ENCODE data around the gene ZNF689.

Gene ZNF689

DNA sequence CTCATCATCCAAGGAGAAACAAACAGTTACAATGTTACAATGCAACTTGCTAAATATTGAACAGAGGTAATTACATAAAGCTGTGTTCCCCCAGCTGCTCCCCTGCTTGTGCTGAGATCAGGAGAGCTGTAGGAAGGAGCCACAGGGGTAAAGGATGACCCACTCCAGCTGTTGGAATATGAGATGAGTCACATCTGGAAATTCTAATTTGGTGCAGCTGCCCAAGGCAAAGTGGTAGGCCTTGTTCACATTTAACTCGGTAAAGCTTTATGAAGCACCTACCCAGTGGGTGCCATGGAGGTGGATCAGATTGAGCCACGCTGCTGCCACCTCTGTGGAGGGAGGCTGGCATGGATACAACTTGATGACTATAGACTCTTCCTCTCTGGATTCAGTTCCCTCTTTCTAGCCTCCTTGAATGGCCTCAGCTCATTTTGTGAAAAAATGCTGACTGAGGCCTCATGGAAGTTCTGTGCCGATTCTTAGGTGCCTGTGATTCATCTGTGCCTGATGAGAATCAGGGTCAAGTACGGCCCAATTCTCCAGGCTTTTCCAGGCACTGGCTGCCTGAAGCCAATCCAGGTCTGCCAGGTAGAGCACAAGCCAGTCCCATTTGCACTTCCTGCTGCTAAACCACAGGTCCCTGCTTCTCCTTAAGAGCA is 7.4 kb downstream of the ZNF689 start:
- Histone ChIP-seq H3K4me3 (ENCODE audit: low read depth, low read length) (no peak overlapping the region), H3K27ac (ENCODE audit: extremely low read depth, low read depth, low read length) (no peak overlapping the region), H3K9me3 (ENCODE audit: control insufficient read depth, insufficient read depth, low read depth, low read length) (no peaks in the 10 kb centered on the region), H3K4me1 (ENCODE audit: control insufficient read depth, insufficient read depth, low read length) (no peaks in the 10 kb centered on the region), H3K36me3 (ENCODE audit: control insufficient read depth in 2 of 2, insufficient read depth in 1 of 2, low read length in 2 of 2) (peaks cover 30 to 59% of the 10 kb centered on the region in 2 experiments)
- CTCF ChIA-PET = interaction anchor here (0.5 to 2.7 kb wide), 9 partner anchors 13 to 193 kb away, joined by 3 to 15 read pairs (median 6); partner anchors contain the start of gene DCTPP1
- POLR2A ChIA-PET = interaction anchor here (0.6 to 2.1 kb wide), 8 partner anchors 8 to 537 kb away, joined by 3 to 7 read pairs (median 4); partner anchors contain the start of genes ALDOA, ZNF688 and ZNF689
- TF ChIP-seq SALL2 (tag by site-specific recombination; IDR thresholded peaks at IDR 0.05; ENCODE audit: borderline replicate concordance) (no peak), ZNF37A (tag by site-specific recombination; IDR thresholded peaks at IDR 0.05) (no peak), ZBTB20 (tag by site-specific recombination; IDR thresholded peaks at IDR 0.05) (no peak), REPIN1 (tag by site-specific recombination; IDR thresholded peaks at IDR 0.05; ENCODE audit: low read depth) (no peak), ZNF274 (IDR thresholded peaks at IDR 0.05; ENCODE audit: low read length) (no peak), ZNF274 (tag by site-specific recombination; IDR thresholded peaks at IDR 0.05; ENCODE audit: borderline replicate concordance) (no peak), GLI4 (tag by site-specific recombination; IDR thresholded peaks at IDR 0.05) (no peak)
- TF ChIP-seq, protein P1, sequence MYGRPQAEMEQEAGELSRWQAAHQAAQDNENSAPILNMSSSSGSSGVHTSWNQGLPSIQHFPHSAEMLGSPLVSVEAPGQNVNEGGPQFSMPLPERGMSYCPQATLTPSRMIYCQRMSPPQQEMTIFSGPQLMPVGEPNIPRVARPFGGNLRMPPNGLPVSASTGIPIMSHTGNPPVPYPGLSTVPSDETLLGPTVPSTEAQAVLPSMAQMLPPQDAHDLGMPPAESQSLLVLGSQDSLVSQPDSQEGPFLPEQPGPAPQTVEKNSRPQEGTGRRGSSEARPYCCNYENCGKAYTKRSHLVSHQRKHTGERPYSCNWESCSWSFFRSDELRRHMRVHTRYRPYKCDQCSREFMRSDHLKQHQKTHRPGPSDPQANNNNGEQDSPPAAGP (tag by site-specific recombination; IDR thresholded peaks at IDR 0.05) = no peak
- TF ChIP-seq, protein P2, sequence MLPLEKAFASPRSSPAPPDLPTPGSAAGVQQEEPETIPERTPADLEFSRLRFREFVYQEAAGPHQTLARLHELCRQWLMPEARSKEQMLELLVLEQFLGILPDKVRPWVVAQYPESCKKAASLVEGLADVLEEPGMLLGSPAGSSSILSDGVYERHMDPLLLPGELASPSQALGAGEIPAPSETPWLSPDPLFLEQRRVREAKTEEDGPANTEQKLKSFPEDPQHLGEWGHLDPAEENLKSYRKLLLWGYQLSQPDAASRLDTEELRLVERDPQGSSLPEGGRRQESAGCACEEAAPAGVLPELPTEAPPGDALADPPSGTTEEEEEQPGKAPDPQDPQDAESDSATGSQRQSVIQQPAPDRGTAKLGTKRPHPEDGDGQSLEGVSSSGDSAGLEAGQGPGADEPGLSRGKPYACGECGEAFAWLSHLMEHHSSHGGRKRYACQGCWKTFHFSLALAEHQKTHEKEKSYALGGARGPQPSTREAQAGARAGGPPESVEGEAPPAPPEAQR (tag by site-specific recombination; IDR thresholded peaks at IDR 0.05) = no peak
- TF ChIP-seq, protein P3, sequence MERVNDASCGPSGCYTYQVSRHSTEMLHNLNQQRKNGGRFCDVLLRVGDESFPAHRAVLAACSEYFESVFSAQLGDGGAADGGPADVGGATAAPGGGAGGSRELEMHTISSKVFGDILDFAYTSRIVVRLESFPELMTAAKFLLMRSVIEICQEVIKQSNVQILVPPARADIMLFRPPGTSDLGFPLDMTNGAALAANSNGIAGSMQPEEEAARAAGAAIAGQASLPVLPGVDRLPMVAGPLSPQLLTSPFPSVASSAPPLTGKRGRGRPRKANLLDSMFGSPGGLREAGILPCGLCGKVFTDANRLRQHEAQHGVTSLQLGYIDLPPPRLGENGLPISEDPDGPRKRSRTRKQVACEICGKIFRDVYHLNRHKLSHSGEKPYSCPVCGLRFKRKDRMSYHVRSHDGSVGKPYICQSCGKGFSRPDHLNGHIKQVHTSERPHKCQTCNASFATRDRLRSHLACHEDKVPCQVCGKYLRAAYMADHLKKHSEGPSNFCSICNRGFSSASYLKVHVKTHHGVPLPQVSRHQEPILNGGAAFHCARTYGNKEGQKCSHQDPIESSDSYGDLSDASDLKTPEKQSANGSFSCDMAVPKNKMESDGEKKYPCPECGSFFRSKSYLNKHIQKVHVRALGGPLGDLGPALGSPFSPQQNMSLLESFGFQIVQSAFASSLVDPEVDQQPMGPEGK (tag by site-specific recombination; IDR thresholded peaks at IDR 0.05) = no peak

DNA sequence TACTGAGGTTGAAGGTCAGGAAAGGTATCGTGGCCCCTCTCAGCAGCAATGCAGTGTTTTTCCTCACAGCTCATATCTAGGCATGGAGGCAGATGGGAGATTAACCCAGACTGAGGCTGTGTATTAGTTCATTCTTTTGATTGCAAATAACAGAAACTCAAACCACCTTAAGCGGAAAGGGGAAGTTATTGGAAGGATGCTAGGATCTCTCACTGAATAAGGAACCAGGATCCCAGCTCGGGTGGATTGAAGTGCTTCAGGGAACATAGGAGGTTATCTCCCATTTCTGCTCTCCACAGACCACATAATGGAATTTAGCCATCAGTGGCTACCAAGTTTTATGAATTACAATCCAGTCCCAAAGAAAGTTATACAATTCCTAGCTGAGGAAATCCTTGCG is 8.2 kb downstream of the ZNF689 start:
- Histone ChIP-seq H3K36me3 (ENCODE audit: control insufficient read depth in 2 of 2, insufficient read depth in 1 of 2, low read length in 2 of 2) (peaks cover 22 to 52% of the 10 kb centered on the region in 2 experiments), H3K27ac (ENCODE audit: extremely low read depth, low read depth, low read length) (no peak overlapping the region), H3K4me1 (ENCODE audit: control insufficient read depth, insufficient read depth, low read length) (no peaks in the 10 kb centered on the region), H3K9me3 (ENCODE audit: control insufficient read depth, insufficient read depth, low read depth, low read length) (no peaks in the 10 kb centered on the region), H3K4me3 (ENCODE audit: low read depth, low read length) (no peak overlapping the region)
- POLR2A ChIA-PET = interaction anchor here (1.1 to 2.1 kb wide), 5 partner anchors 7 to 173 kb away, joined by 3 to 7 read pairs (median 5); partner anchors contain the start of genes ZNF688 and ZNF689
- CTCF ChIA-PET = interaction anchor here (0.5 to 2.7 kb wide), 8 partner anchors 14 to 192 kb away, joined by 3 to 15 read pairs (median 6); partner anchors contain the start of gene DCTPP1
- TF ChIP-seq HOXC10 (CRISPR knock-in tag; IDR thresholded peaks at IDR 0.05) = no peak
- TF ChIP-seq ZNF23 (tag by site-specific recombination; IDR thresholded peaks at IDR 0.05; ENCODE audit: borderline replicate concordance) = no peak
- TF ChIP-seq ZNF19 (tag by site-specific recombination; IDR thresholded peaks at IDR 0.05; ENCODE audit: low read depth) = no peak
- TF ChIP-seq ZBTB7A (tag by site-specific recombination; IDR thresholded peaks at IDR 0.05; ENCODE audit: low read depth) = no peak
- TF ChIP-seq ZNF214 (tag by site-specific recombination; IDR thresholded peaks at IDR 0.05; ENCODE audit: borderline replicate concordance) = no peak

DNA sequence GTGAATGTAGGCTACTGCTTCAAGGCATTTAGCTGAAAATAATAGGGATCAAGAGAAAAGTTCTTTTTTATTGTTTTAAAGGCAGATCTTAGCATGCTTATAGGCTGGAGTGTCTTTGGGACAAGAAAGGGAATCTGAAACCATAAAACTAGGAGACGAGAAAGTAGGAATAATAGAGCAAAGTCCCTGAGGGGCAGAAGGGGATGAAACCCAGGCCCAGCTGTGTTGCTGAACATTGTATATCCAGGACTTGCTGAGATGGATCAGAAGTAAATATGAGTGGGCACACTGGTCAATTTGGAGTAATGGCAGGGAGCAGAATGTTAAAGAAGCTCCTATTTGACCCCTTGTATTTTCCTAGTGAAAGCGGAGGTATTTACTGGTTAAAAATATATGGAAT is 9.3 kb downstream of the ZNF689 start:
- H3K4me3 ChIP-seq (ENCODE audit: low read depth, low read length) = no peak overlapping the region
- peaks cover 11 to 42% of the 10 kb centered on the region in 2 experiments for H3K36me3 ChIP-seq (ENCODE audit: control insufficient read depth in 2 of 2, insufficient read depth in 1 of 2, low read length in 2 of 2)
- CTCF ChIA-PET = interaction anchor here (0.5 to 1.7 kb wide), 6 partner anchors 150 to 519 kb away, joined by 4 to 10 read pairs (median 5); partner anchors contain the start of gene DCTPP1
- POLR2A ChIA-PET = interaction anchor here (0.5 to 2.2 kb wide), 4 partner anchors 8 to 33 kb away, joined by 6 to 7 read pairs (median 7); partner anchors contain the start of gene ZNF689
- no peak overlapping the region for H3K27ac ChIP-seq (ENCODE audit: extremely low read depth, low read depth, low read length)
- TF ChIP-seq ZNF792 (tag by site-specific recombination; IDR thresholded peaks at IDR 0.05) (no peak), KLF1 (tag by site-specific recombination; IDR thresholded peaks at IDR 0.05) (no peak), ZNF16 (tag by site-specific recombination; IDR thresholded peaks at IDR 0.05; ENCODE audit: low read depth) (no peak), ZNF248 (tag by site-specific recombination; IDR thresholded peaks at IDR 0.05) (peak; percentile 99), ZNF660 (tag by site-specific recombination; IDR thresholded peaks at IDR 0.05) (no peak)
- no peaks in the 10 kb centered on the region for H3K4me1 ChIP-seq (ENCODE audit: control insufficient read depth, insufficient read depth, low read length)
- H3K9me3 ChIP-seq (ENCODE audit: control insufficient read depth, insufficient read depth, low read depth, low read length) = no peaks in the 10 kb centered on the region

All from HEK293 (cell line).